ENCODE results near the gene PHF12. TPM values are rescaled to one million over a fixed set of nuclear protein-coding genes. Genes with fewer than 3 reads are reported as not detected.

Gene PHF12
- total and polyA plus RNA-seq, 10 of the 15 experiments (the other 5 are each of a cell fraction or from before 2014, with no cell fraction given): 1.3 to 43.9 (median 19.2) TPM

- peak in 2 of 3 experiments; percentile 11 to 17; a peak in 2 of 6 replicates for TF ChIP-seq CTCF (IDR thresholded peaks at IDR 0.05 in 2 of 3, conservative IDR thresholded peaks at IDR 0.05 in 1 of 3; ENCODE audit: control insufficient read depth in 2 of 3, extremely low read depth in 1 of 3, insufficient read depth in 1 of 3, low read depth in 3 of 3, low read length in 3 of 3)
- no peak for TF ChIP-seq FOXK2 (IDR thresholded peaks at IDR 0.05)
- TF ChIP-seq SIN3A (IDR thresholded peaks at IDR 0.05; ENCODE audit: low read depth, low read length): no peak; the same call in 1 of the 2 replicates
- no peak for TF ChIP-seq E2F8 (IDR thresholded peaks at IDR 0.05; ENCODE audit: low read depth, partially characterized antibody)
- peak; percentile 43; the same call in 1 of the 2 replicates for TF ChIP-seq RB1 (IDR thresholded peaks at IDR 0.05; ENCODE audit: borderline replicate concordance)
- TF ChIP-seq SIX5 (IDR thresholded peaks at IDR 0.05; ENCODE audit: low read depth, low read length, severe bottlenecking): no peak
- no peak for TF ChIP-seq SP1 (IDR thresholded peaks at IDR 0.05; ENCODE audit: low read depth, low read length)
- no peak for TF ChIP-seq RBBP5 (conservative IDR thresholded peaks at IDR 0.05)
- TF ChIP-seq IKZF2 (IDR thresholded peaks at IDR 0.05): peak; percentile 74 to 79
- no peak for TF ChIP-seq ATF2 (IDR thresholded peaks at IDR 0.05; ENCODE audit: low read length)
- no peak for TF ChIP-seq FOS (IDR thresholded peaks at IDR 0.05; ENCODE audit: borderline replicate concordance, extremely low read depth, insufficient read length)
- TF ChIP-seq NR2C2 (IDR thresholded peaks at IDR 0.05; ENCODE audit: borderline replicate concordance, control insufficient read depth, insufficient read length, low read depth): no peak
- TF ChIP-seq HCFC1 (IDR thresholded peaks at IDR 0.05; ENCODE audit: low read length): no peak
- TF ChIP-seq MAX (IDR thresholded peaks at IDR 0.05; ENCODE audit: low read depth, low read length): no peak; the same call in 1 of the 2 replicates
- peak; percentile 68; the same call in 1 of the 2 replicates for TF ChIP-seq RELB (IDR thresholded peaks at IDR 0.05; ENCODE audit: low read depth)
- no peak for TF ChIP-seq ASH2L (IDR thresholded peaks at IDR 0.05; ENCODE audit: borderline replicate concordance, low read depth)
- TF ChIP-seq CHD1 (IDR thresholded peaks at IDR 0.05; ENCODE audit: low read depth, low read length): 0 out of 2 replicates have a peak, but pooled peaks have one; percentile 48
- TF ChIP-seq SPI1 (IDR thresholded peaks at IDR 0.05; ENCODE audit: borderline replicate concordance, insufficient read depth, low read depth, low read length): no peak
These were observed 54.2 kb downstream of the PHF12 start, which contains the start of gene FLOT2 (continued) for GRCh38 chr17:28896884-28897768.

All from GM12878 (cell line).